Germinal center (tissue), 1 donor: Measurements from ENCODE around the gene FAM163A.

ENCODE experiments used
- DNase-seq: peaks from one replicate; pipeline ENCODE4 v3.0.0; 2012; ENCODE audit warnings: mixed read lengths, low spot score

FAM163A gene

GRCh38 chr1:179753061-179753460, 10.0 kb downstream of the FAM163A start:
- no peak for DNase-seq

DNA sequence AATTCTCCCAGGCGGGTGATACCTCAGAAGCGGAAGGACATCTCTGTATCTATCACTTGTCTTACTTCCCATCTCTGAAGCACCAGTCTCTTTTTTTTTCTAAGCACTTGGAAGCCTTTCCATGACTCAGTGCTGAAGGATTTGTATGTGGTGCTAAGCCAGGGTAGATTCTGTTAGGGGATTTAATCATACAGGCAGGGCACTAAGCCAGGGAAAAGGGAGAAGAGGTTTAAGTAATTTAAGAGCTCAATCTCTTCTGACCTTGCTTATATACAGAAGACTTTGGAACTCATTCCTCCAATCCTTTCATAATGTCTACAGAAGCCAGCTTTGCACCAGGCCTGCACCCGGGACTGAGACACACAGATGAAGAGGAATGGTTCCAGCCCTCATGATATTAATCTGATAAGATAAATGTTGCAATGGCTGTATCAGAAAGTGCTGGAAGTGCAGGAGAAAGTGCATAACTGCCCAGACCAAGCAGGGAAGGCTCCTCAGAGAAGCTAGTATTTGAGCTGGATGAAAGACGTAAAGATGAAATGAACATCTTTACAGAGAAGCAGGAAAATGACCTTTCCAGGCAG, 11.0 kb downstream of the FAM163A start:
- no peak for DNase-seq

- DNase-seq: no peak
Observed at GRCh38 chr1:179757933-179758332, 14.8 kb downstream of the FAM163A start.

DNA sequence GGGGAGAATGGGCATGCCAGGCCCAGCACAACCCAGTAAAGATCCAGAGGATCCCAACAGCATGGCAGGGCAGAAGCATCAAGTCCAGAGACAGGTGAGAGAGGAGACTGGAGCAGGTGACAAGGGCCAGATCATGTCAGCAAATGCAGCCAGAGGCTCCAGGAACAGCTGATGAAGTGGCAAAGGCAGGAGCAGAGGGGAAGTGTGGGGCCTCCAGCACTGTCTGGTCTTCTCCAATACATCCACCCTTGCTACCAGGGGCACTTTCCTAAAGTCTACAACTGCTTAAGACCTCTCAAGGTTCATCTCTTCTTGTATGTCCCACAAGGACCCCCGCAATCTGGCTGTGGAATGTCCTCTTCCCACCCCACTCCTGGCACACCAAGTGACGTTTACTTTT, 17.4 kb downstream of the FAM163A start:
- DNase-seq: no peak

DNA sequence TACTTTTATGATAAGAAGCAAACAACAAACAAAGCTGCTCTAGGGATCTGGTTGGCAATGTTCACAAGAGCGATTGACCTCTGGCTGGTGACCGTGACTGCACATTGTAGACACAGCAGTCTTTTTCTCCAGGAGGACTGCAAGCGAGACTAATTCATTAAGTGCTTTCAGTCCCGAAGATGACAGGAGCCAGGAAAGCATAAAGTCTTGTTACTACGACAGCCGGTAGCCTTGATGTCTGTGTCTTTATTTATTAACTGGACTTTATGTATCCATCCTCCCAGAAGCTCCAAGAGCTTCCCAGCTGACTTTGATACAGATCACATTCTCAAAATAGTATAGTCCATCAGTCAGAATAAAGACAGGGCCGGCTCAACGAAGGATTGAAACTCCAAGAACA, 18.2 kb downstream of the FAM163A start:
- DNase-seq: no peak

DNA sequence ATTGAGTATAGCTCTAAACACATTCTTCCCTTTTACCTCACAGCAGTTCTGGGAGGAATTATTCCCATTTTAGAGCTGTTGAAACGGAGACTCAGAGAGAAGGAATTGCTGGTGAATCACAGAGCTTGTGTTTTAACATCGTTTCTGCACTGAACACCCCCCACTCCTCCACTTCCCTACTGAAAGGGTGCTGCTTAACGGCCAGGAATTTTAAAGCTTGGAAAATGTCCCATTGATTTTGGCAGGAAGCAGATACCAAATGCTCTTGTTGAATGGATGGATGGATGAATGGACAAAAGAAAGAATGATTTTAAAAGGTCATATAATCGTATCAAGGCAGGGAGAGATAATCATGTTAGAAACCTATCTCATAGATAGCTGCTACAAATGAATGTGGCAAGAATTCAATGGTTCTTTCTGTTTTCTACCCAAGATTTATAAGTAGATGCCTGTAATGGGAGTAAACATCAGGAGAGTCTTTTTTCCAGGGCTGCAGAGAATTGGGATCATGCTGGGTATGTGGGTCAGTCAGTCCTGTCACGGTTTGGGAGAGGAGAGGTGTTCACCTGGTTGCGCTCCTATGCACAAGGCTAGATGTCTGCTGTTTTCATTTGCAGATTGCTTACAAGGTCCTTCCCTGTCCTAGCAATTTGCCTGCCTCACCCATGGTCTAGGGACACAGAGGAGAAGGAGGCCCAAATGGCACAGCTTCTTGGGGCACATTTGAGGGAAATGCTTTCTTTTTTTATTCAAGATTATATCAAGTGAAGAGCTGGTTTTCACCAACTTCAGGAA, 19.0 kb downstream of the FAM163A start:
- DNase-seq: no peak

- DNase-seq: no peak
Observed at GRCh38 chr1:179767177-179767581, 24.1 kb downstream of the FAM163A start.

- DNase-seq: no peak
Observed at GRCh38 chr1:179767996-179768395, 24.9 kb downstream of the FAM163A start.

- no peak for DNase-seq
Observed at GRCh38 chr1:179770887-179771502, 27.9 kb downstream of the FAM163A start.

GRCh38 chr1:179773264-179773663, 30.2 kb downstream of the FAM163A start:
- DNase-seq: no peak

GRCh38 chr1:179774000-179774399, 30.9 kb downstream of the FAM163A start:
- DNase-seq: no peak

DNA sequence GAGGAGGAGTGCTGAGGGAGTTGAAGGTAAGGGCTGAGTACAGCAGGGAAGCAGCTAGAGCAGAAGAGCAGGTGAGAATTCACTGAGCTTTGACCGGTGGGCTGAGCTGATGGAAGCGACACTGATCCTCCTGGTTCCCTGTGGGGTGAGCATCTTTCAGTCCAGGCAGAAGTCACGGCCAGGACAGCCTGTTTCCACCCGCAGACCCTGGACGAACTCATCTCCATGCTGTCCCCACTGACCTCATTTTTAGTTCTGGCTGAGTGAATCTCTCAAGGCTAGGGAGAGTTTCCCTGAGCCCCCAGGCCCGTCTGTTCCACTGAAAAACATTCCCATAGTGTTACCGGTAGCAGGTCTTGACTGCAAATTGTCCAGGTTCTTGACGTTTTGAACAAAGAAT, 31.5 kb downstream of the FAM163A start:
- DNase-seq: no peak

DNA sequence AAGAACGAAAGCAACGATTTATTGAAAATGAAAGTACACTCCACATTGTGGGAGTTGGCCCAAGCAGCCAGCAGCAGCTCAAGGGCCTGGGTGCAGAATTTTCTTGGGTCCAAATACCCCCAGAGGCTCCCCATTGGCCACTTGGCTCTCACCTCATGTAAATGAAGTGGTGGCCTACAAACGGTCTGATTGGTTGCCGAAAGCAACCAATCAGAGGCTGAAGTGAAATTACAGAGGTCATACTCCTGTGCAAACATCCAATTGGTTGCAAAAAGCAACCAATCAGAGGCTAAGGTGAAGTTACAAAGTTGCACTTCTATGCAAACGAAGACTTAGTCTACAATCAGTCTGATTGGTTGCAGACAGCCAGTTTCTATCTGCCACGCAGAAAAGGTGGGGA, 31.9 kb downstream of the FAM163A start:
- DNase-seq: no peak

DNA sequence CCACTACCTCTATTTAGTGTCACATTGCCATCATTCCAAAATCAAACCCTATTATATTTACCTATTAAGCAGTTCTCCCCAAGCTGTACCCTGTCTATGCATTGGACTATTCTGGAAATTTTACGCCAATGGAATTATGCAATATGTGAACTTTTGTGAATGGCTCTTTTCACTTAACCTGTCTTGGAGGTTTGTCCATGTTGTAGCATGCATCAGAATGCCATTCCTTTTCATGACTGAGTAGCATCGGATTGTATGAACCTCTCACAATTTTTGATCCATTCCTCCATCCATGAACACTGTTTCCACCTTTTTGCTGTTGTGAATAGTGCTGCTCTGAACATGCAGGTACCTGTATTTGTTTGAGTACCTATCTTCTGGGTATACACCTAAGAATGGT, 33.7 kb downstream of the FAM163A start:
- no peak for DNase-seq

DNA sequence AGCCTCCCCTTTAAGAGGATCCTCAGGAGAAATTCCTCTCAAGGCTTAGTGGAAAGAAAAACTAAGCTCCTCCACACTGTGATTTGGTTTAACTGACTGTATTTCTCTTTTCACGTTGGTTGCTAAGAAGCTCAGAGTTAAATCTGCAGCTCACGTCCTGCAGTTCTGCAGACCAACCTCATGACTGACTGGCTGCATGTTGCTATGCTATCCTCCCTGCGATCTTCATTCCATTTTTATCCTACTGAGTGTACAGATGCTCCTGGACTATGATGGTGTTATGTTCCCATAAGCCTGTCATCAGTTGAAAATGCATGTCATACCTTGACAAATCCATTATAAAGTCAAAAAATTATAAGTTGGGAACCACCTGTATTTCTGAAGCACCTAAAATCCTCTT, 34.6 kb downstream of the FAM163A start:
- no peak for DNase-seq

DNA sequence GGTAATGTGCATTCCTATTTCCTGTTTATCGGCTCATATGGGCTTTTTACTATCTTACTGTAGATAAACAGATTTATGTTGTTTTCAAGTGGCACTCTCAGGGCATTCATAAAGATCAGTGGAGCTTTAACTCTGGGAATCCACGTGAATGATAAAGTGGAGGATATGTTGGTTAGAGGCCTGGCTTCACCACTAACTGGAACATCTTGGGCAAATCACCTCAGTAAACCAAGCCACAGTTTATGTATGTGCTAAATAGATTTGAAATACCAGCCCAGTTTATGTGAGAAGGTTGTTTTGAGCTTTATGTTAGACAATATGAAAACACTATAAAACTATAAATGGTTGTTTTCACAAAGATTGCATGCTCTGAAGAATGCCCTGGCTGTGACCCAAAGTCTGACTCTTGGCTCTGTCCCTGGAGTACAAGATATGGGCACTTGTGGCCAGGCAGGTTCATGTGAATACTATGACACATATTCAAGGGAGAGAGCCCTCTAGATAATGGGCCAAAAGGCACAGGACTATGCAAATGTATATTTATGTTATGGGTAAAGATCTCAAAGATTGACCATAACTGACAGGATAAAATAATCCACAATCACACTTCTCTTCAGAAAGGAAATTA, 36.7 kb downstream of the FAM163A start:
- DNase-seq: no peak

GRCh38 chr1:179781962-179782361, 38.9 kb downstream of the FAM163A start:
- no peak for DNase-seq

GRCh38 chr1:179785031-179785431, 41.9 kb downstream of the FAM163A start:
- no peak for DNase-seq

DNA sequence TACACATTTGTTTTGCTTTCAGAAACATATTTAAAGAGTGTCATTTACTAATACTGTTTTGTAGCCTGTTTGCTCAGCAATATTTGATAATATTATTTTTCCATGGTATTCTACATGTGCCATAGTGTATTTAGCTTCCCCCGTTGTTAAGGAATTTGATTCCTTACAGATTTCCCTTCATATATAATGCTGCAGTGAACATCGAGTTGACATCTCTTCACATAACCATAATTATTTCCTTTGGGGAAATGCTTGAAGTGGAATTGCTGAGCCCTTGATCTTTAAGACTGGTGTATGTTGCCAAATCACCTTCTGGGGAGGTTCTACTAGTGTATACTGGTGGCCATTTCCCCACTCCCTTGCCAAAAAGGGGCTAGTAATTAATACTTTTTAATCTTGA, 42.6 kb downstream of the FAM163A start:
- DNase-seq: no peak

DNA sequence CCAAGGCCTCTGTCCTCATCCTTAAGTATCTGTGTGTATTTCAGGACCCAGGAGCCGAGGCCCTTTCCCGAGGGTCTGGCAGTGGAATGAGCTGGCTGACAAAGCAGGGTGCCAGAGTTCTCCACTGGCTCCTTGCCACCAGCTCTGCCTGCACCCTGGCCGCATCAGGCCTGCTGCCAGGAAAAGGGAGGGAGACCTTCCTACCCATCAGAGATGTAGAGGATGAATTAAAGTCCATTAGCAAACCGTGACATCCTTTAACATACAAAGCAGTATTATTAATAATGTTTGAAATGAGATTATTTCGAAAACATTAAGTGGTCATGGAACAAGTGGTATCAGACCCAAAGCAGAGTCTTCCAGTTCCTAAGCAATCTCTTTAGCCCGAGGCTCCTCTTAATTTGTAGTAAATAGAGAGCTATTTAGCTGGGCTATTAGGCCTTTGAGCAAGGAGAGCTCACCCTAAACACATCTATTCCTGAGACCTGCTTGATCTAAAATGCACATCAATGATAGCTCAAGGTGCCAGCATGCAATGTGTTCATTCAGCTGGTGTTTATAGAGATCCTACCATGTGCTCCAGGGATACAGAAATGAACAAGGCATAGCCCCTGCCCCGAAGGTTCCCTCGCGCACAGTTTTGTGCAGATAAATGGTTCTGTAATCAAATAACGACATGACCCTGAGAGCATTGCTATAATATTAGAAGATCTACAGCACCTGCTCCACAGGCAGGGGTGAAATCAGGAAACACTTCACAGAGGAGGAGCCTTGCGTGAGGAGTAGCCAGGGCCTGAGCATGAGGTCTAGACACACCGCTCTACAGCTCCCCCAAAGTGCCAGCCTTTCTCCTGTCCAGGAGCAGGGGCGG, 44.0 kb downstream of the FAM163A start:
- DNase-seq: no peak

DNA sequence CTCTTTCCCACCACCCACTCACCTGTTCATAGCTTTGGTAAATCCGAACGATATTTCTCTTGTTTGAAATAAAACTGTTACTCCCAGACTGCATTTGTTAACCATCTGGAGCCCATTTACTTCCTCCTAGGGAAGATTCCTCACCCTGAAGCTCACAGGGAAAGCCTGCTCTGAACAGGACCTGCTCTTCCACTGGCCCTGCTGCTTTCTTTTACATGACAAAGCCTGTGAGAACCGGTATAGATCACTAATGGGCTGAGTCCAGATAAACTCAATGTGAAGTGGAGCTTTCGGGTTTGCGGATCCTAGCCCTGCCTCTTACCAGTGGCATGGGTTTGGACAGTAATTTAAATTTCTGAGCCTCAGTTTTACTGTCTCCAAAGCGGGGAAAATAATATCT, 45.2 kb downstream of the FAM163A start:
- DNase-seq: no peak

DNA sequence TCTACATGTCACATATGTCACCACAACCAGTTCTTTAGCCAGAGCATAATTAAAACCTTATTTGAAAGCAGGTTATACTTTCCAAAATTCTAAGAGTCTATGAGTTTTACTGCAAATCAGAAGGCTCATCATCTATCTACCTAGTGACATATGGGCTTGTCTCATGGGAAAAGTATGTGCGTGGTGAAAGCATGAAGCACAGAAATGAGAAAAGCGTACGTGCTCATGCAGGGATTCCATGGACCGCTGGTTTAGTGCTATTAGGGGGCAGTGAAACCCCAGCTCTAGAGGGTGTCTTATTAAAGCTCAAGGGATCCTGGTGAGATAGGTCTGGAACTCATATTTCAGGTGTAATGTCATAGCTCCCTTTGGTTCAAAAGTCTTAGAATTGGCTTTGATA, 50.2 kb downstream of the FAM163A start:
- no peak for DNase-seq
